Measurements from ENCODE around the gene HOXA13. TPM values are rescaled to one million over a fixed set of nuclear protein-coding genes. Genes with fewer than 3 reads are reported as not detected.

HOXA13 gene
- total RNA-seq, 1 experiment from 2014 or later = 12.1 TPM

DNA sequence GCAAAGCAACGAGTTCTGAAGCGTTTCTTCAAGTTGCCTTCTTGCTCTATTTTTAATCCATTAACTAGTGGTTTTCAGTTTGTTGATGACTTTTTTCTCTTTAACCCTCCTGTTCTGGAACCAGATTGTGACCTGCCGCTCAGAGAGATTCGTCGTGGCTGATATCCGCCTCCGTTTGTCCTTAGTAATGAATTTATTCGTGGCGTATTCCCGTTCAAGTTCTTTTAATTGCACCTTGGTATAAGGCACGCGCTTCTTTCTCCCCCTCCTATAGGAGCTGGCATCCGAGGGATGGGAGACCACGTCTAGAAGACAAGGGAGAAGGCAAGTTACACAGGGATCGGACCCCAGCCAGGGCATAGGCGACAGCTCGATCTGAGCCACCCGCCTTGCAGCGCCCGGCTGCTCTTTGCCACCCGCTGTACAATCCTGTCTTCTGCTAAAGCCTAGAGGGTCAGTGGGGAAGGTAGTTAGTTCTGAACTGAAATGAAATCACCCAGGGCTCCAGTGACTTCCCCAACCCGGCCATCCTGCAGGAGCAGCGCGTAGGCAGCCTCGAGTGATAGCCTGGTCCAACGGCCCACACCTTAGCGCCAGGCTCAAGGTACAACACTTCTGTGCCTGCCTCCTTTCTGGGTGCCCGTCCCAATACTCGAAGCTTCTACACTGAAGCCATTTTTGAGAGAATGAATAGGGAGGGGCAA, 1.6 kb downstream of the HOXA13 start:
- ATAC-seq (no peak), DNase-seq (peak; percentile 31)
- Histone ChIP-seq H2AFZ (ENCODE audit: low read length) (no peak overlapping the region), H3K4me1 (ENCODE audit: insufficient read depth, low read length) (peaks cover 22% of the 10 kb centered on the region), H3F3A (ENCODE audit: low read length, unreplicated experiment) (no peaks in the 10 kb centered on the region), H3K9me3 (ENCODE audit: low read length) (no peaks in the 10 kb centered on the region), H3K27me3 (ENCODE audit: low read length) (no peaks in the 10 kb centered on the region), H3K27ac (ENCODE audit: low read length) (peak overlapping the region; percentile 53), H3K4me2 (ENCODE audit: low read length) (peak overlapping the region; percentile 99), H3K4me3 (ENCODE audit: low read length) (peak overlapping the region; percentile 91), H3K9me2 (replicated peaks; ENCODE audit: low read length) (no peaks in the 10 kb centered on the region), H3K9ac (ENCODE audit: low read length) (peak overlapping the region; percentile 97), H4K20me1 (ENCODE audit: low read length) (peaks cover 12% of the 10 kb centered on the region; the same call in 1 of the 2 replicates), H3K36me3 (ENCODE audit: low read depth, low read length) (0 out of 2 replicates have a peak, but pooled peaks cover 6% of the 10 kb centered on the region), H3K79me2 (ENCODE audit: low read length) (peaks cover 95% of the 10 kb centered on the region)
- TF ChIP-seq EZH2phosphoT487 (IDR thresholded peaks at IDR 0.05; ENCODE audit: borderline replicate concordance, low read length) (no peak), EZH2 (IDR thresholded peaks at IDR 0.05; ENCODE audit: low read length, unreplicated experiment) (no peak), CTCF (conservative IDR thresholded peaks at IDR 0.05; ENCODE audit: low read depth, low read length) (no peak)
- BruUV-seq (replicated peaks) = no TSS peak
- ChIA-PET CTCF (interaction anchor here (0.6 to 2.3 kb wide), 2 partner anchors 408 to 844 kb away, joined by 4 to 20 read pairs; no protein-coding TSS in a partner anchor), POLR2A (ENCODE audit: unreplicated experiment) (interaction anchor here (0.7 kb wide), 1 partner anchor 102 kb away, joined by 6 read pairs; no protein-coding TSS in a partner anchor)
- intact Hi-C loops (cut with micrococcal nuclease) = loop anchor here (5.0 kb wide), 2 partner anchors 544 to 894 kb away; partner anchors contain the start of gene TAX1BP1

GRCh38 chr7:27197137-27198042, 2.5 kb downstream of the HOXA13 start:
- Histone ChIP-seq H3K9me2 (replicated peaks; ENCODE audit: low read length) (no peaks in the 10 kb centered on the region), H3K4me3 (ENCODE audit: low read length) (peak overlapping the region; percentile 91), H2AFZ (ENCODE audit: low read length) (no peak overlapping the region), H3F3A (ENCODE audit: low read length, unreplicated experiment) (no peaks in the 10 kb centered on the region), H3K9me3 (ENCODE audit: low read length) (no peaks in the 10 kb centered on the region), H3K4me2 (ENCODE audit: low read length) (peak overlapping the region; percentile 99), H3K79me2 (ENCODE audit: low read length) (peaks cover 95% of the 10 kb centered on the region), H3K27me3 (ENCODE audit: low read length) (no peaks in the 10 kb centered on the region), H4K20me1 (ENCODE audit: low read length) (peaks cover 12% of the 10 kb centered on the region; the same call in 1 of the 2 replicates), H3K27ac (ENCODE audit: low read length) (peak overlapping the region; percentile 53), H3K36me3 (ENCODE audit: low read depth, low read length) (0 out of 2 replicates have a peak, but pooled peaks cover 6% of the 10 kb centered on the region), H3K9ac (ENCODE audit: low read length) (peak overlapping the region; percentile 97), H3K4me1 (ENCODE audit: insufficient read depth, low read length) (peaks cover 16% of the 10 kb centered on the region)
- DNase-seq = peak; percentile 39
- ChIA-PET POLR2A (ENCODE audit: unreplicated experiment) (no interaction called here), CTCF (no interaction called here)
- BruUV-seq (replicated peaks) = TSS peak; percentile 41
- intact Hi-C loops (cut with micrococcal nuclease) = loop anchor here (2.0 to 5.0 kb wide), 5 partner anchors 379 to 895 kb away; partner anchors contain the start of genes HIBADH and TAX1BP1
- ATAC-seq = no peak
- no peak for TF ChIP-seq EZH2 (IDR thresholded peaks at IDR 0.05; ENCODE audit: low read length, unreplicated experiment)
- TF ChIP-seq EZH2phosphoT487 (IDR thresholded peaks at IDR 0.05; ENCODE audit: borderline replicate concordance, low read length) = no peak
- TF ChIP-seq CTCF (conservative IDR thresholded peaks at IDR 0.05; ENCODE audit: low read depth, low read length) = no peak

All from PC-3 (cell line).